Lower leg skin (tissue), 4 donors: Measurements from ENCODE around the gene PSAPL1. TPM values are rescaled to one million over a fixed set of nuclear protein-coding genes. Genes with fewer than 3 reads are reported as not detected.

Source experiments
- DNase-seq, 2 donors: peaks; one replicate each; pipeline ENCODE4 v3.0.0-alpha.2; 2019; ENCODE audit warnings: low spot score in 2 of 2
- H3K4me3 ChIP-seq: fragments of 200-600 bp; sonication (generic); 2 replicates; pipeline ENCODE4 v1.5.1; 2017; ENCODE audit warnings: mild to moderate bottlenecking, low read depth; ENCODE audit not compliant: poor library complexity, severe bottlenecking
- CTCF ChIP-seq, 3 donors: fragments of 450-650 bp; IDR thresholded peaks; one replicate each; pipeline ENCODE4 v1.5.1; 2016; ENCODE audit warnings: antibody characterized with exemption in 3 of 3, mild to moderate bottlenecking in 3 of 3, moderate library complexity in 2 of 3
- POLR2A ChIP-seq, 2 donors: fragments of 450-650 bp; IDR thresholded peaks; one replicate each; pipeline ENCODE4 v1.6.1; 2016 to 2017; ENCODE audit warnings: antibody characterized with exemption in 2 of 2, mild to moderate bottlenecking in 1 of 2, moderate library complexity in 1 of 2
- WGBS, 2 donors: methylation state at CpG; one replicate each; pipeline ENCODE4 v1.1.5; 2018; 5-methylcytosine and 5-hydroxymethylcytosine counted together
- intact Hi-C: fragments of 100-400 bp; cut with DNase I; formaldehyde crosslinking; loops from one replicate; pipeline ENCODE4 v1.15.0; 2023; ENCODE audit warnings: low total_unique reads
- total RNA-seq, 4 donors: library from RNA; depleted of rRNA; stranded (reverse); fragments of >200 nt; gene quantifications; one replicate each; pipeline ENCODE4 v1.1.0, GENCODE V29; 2016

The PSAPL1 gene
- total RNA-seq, 4 donors from 2014 or later: 142 to 570 (median 249) TPM

- WGBS, 2 donors: 74 to 82% methylated on average over 15 to 16 of the region's 16 CpGs
- TF ChIP-seq POLR2A (IDR thresholded peaks at IDR 0.05) (no peak), CTCF (IDR thresholded peaks at IDR 0.05) (no peak)
- DNase-seq: no peak
- H3K4me3 ChIP-seq: no peak overlapping the region
- intact Hi-C loops: no loop called here
These were observed 13.3 kb upstream of the PSAPL1 start for GRCh38 chr4:7448036-7448435.

GRCh38 chr4:7447236-7447635 is 12.5 kb upstream of the PSAPL1 start:
- no peak for TF ChIP-seq POLR2A (IDR thresholded peaks at IDR 0.05)
- no peak for TF ChIP-seq CTCF (IDR thresholded peaks at IDR 0.05)

GRCh38 chr4:7444731-7445130 is 10.0 kb upstream of the PSAPL1 start:
- no peak for DNase-seq
- H3K4me3 ChIP-seq: no peak overlapping the region
- intact Hi-C loops: no loop called here
- 75 to 76% methylated on average over 12 of the region's 12 CpGs for WGBS, 2 donors
- TF ChIP-seq CTCF (IDR thresholded peaks at IDR 0.05) (no peak), POLR2A (IDR thresholded peaks at IDR 0.05) (no peak)

More at GRCh38 chr4:7447236-7447635, 12.5 kb upstream of the PSAPL1 start:
- 96% methylated on average over 3 of the region's 3 CpGs for WGBS, 2 donors
- intact Hi-C loops: no loop called here
- no peak for DNase-seq
- H3K4me3 ChIP-seq: no peak overlapping the region

- TF ChIP-seq CTCF (IDR thresholded peaks at IDR 0.05) (no peak), POLR2A (IDR thresholded peaks at IDR 0.05) (no peak)
- intact Hi-C loops: no loop called here
- WGBS, 2 donors: 73 to 94% methylated on average over 3 of the region's 3 CpGs
- DNase-seq: no peak
- no peak overlapping the region for H3K4me3 ChIP-seq
These were observed 9.6 kb upstream of the PSAPL1 start for GRCh38 chr4:7444314-7444713.

GRCh38 chr4:7442574-7443162 is 7.9 kb upstream of the PSAPL1 start:
- 73 to 80% methylated on average over 14 to 15 of the region's 15 CpGs for WGBS, 2 donors

More at GRCh38 chr4:7442574-7443162, 7.9 kb upstream of the PSAPL1 start:
- intact Hi-C loops: no loop called here
- no peak for TF ChIP-seq POLR2A (IDR thresholded peaks at IDR 0.05)
- TF ChIP-seq CTCF (IDR thresholded peaks at IDR 0.05): no peak
- DNase-seq: no peak
- no peak overlapping the region for H3K4me3 ChIP-seq
